A549 (cell line): ENCODE data around the gene TRABD2A. TPM values are rescaled to one million over a fixed set of nuclear protein-coding genes. Genes with fewer than 3 reads are reported as not detected.

Source experiments
- ATAC-seq, 2 experiments: fragments of 200-7000 bp in 1 of 2; fragments of >200 bp in 1 of 2; cut with Nextera tagmentation in 1 of 2; cut with Tn5 transposase in 1 of 2; 3 replicates each; pipeline versions ENCODE4 v1.8.0 to v1.9.1; 2018 to 2020; ENCODE audit warnings: mild to moderate bottlenecking in 1 of 2, moderate library complexity in 1 of 2
- CTCF ChIA-PET: fragments of 300-600 bp; sonication (Branson Sonifier 250); formaldehyde crosslinking; extraction: SDS; loops from one replicate; lab custom pipeline; 2021; ENCODE audit warnings: antibody characterized with exemption, inconsistent platforms; lab: Yijun Ruan, JAX
- POLR2A ChIA-PET: fragments of 350-600 bp; formaldehyde crosslinking; extraction: SDS; loops from one replicate; lab custom pipeline; 2021; ENCODE audit warnings: antibody characterized with exemption, inconsistent platforms; lab: Yijun Ruan, JAX
- DNase-seq, 2 experiments: peaks; one replicate each; pipeline versions ENCODE4 v3.0.0 to v3.0.0-alpha.2; 2011 to 2016; ENCODE audit warnings: low read depth in 1 of 2, low spot score in 1 of 2
- FAIRE-seq: peaks from 2 replicates; lab custom pipeline; 2011; peaks lifted over from hg19 to GRCh38; lab: Jason Lieb, UNC
- H3K27ac ChIP-seq, 2 experiments: fragments of >200 bp; sonication (Bioruptor Twin); formaldehyde crosslinking; 3 replicates each; pipeline ENCODE4 v1.5.1; 2016 to 2017
- H3K4me1 ChIP-seq: fragments of >200 bp; sonication (Bioruptor Twin); formaldehyde crosslinking; 3 replicates; pipeline ENCODE4 v1.6.1; 2016
- H3K4me2 ChIP-seq: fragments of >200 bp; sonication (Bioruptor Twin); formaldehyde crosslinking; 3 replicates; pipeline ENCODE4 v1.6.1; 2016
- H3K4me3 ChIP-seq: fragments of >200 bp; sonication (Bioruptor Twin); formaldehyde crosslinking; 3 replicates; pipeline ENCODE4 v1.5.1; 2016
- H3K9me3 ChIP-seq: fragments of >200 bp; sonication (Bioruptor Twin); formaldehyde crosslinking; 3 replicates; pipeline ENCODE4 v1.6.1; 2016
- CHD2 ChIP-seq: fragments of 150-350 bp; IDR thresholded peaks from 2 replicates; pipeline ENCODE4 v1.6.1; 2014; ENCODE audit warnings: low read length; ENCODE audit not compliant: partially characterized antibody
- EHMT2 ChIP-seq: fragments of 200-600 bp; sonication (generic); IDR thresholded peaks from 2 replicates; pipeline ENCODE4 v1.6.1; 2016; ENCODE audit warnings: antibody characterized with exemption, low read depth, mild to moderate bottlenecking, moderate library complexity
- EP300 ChIP-seq, 2 experiments: fragments of >200 bp; sonication (Bioruptor Twin); formaldehyde crosslinking; IDR thresholded peaks; 2 replicates in 1 of 2; 3 replicates in 1 of 2; pipeline ENCODE4 v1.6.1; 2016 to 2017
- FOXS1 ChIP-seq: fragments of 250-450 bp; sonication (Bioruptor Pico); IDR thresholded peaks from 2 replicates; pipeline ENCODE4 v1.5.0; 2020; ENCODE audit warnings: mild to moderate bottlenecking, moderate library complexity
- HOXB13 ChIP-seq: fragments of 250-450 bp; sonication (Bioruptor Pico); IDR thresholded peaks from 2 replicates; pipeline ENCODE4 v1.5.0; 2020; ENCODE audit warnings: low read depth, mild to moderate bottlenecking, moderate library complexity
- JUN ChIP-seq, 2 experiments: fragments of >200 bp; sonication (Bioruptor Twin); formaldehyde crosslinking; IDR thresholded peaks; 2 replicates in 1 of 2; 3 replicates in 1 of 2; pipeline ENCODE4 v1.6.1; 2016 to 2017
- KDM1A ChIP-seq: fragments of 200-600 bp; sonication (generic); IDR thresholded peaks from 2 replicates; pipeline ENCODE4 v1.6.1; 2016; ENCODE audit warnings: low read depth, mild to moderate bottlenecking
- KDM5A ChIP-seq: fragments of 200-600 bp; sonication (generic); IDR thresholded peaks from 2 replicates; pipeline ENCODE4 v1.6.1; 2016; ENCODE audit warnings: antibody characterized with exemption, mild to moderate bottlenecking
- MAZ ChIP-seq: fragments of 150-350 bp; IDR thresholded peaks from 2 replicates; pipeline ENCODE4 v1.6.1; 2014; ENCODE audit warnings: antibody characterized with exemption, low read depth, low read length, borderline replicate concordance
- NPAS2 ChIP-seq: fragments of 250-450 bp; sonication (Bioruptor Pico); IDR thresholded peaks from 2 replicates; pipeline ENCODE4 v1.8.0; 2022; ENCODE audit warnings: mild to moderate bottlenecking, moderate library complexity, borderline replicate concordance
- RCOR1 ChIP-seq: fragments of 150-350 bp; IDR thresholded peaks from 2 replicates; pipeline ENCODE4 v1.6.1; 2014; ENCODE audit warnings: antibody characterized with exemption, low read length, low read depth
- TFCP2L1 ChIP-seq: fragments of 250-450 bp; sonication (Bioruptor Pico); IDR thresholded peaks from 2 replicates; pipeline ENCODE4 v1.5.0; 2021; ENCODE audit warnings: mild to moderate bottlenecking
- ZSCAN20 ChIP-seq: fragments of 250-450 bp; sonication (Bioruptor Pico); IDR thresholded peaks from 2 replicates; pipeline ENCODE4 v1.8.0; 2022; ENCODE audit warnings: mild to moderate bottlenecking, moderate library complexity
- WGBS: methylation state at CpG from one replicate; pipeline ENCODE4 v1.1.6; 2017; ENCODE audit errors: missing lambda C conversion rate; 5-methylcytosine and 5-hydroxymethylcytosine counted together
- polyA plus RNA-seq, 4 experiments: library from polyadenylated mRNA; depleted of rRNA in 3 of 4; stranded (reverse); fragments of >200 nt; fragmentation: RNase III in 1 of 4; extraction: RNeasy Plus Mini Kit Qiagen cat#74134 plus additional on column Dnase treatment in 1 of 4; gene quantifications; 2 replicates in 3 of 4; 3 replicates in 1 of 4; pipeline ENCODE4 v1.2.3, GENCODE V29; 2011 to 2017
- TF ChIP-seq, protein P1 (sequence below): fragments of 250-450 bp; sonication (Bioruptor Pico); IDR thresholded peaks from 2 replicates; pipeline ENCODE4 v1.5.0; 2021; ENCODE audit warnings: mild to moderate bottlenecking, moderate library complexity, borderline replicate concordance
- TF ChIP-seq, protein P2 (sequence below): fragments of >200 bp; sonication (Bioruptor Twin); formaldehyde crosslinking; IDR thresholded peaks from 3 replicates; pipeline ENCODE4 v1.6.1; 2016
- TF ChIP-seq, protein P3 (sequence below): fragments of 450-650 bp; IDR thresholded peaks from 2 replicates; pipeline ENCODE4 v1.6.1; 2014; ENCODE audit warnings: antibody characterized with exemption
- TF ChIP-seq, protein P4 (sequence below): fragments of >200 bp; sonication (Bioruptor Twin); formaldehyde crosslinking; IDR thresholded peaks from 2 replicates; pipeline ENCODE4 v1.6.1; 2016

The TRABD2A gene
- polyA plus RNA-seq, 2 of the 4 experiments (the other 2 are of a cell fraction) = 6.1 to 7.1 TPM

DNA sequence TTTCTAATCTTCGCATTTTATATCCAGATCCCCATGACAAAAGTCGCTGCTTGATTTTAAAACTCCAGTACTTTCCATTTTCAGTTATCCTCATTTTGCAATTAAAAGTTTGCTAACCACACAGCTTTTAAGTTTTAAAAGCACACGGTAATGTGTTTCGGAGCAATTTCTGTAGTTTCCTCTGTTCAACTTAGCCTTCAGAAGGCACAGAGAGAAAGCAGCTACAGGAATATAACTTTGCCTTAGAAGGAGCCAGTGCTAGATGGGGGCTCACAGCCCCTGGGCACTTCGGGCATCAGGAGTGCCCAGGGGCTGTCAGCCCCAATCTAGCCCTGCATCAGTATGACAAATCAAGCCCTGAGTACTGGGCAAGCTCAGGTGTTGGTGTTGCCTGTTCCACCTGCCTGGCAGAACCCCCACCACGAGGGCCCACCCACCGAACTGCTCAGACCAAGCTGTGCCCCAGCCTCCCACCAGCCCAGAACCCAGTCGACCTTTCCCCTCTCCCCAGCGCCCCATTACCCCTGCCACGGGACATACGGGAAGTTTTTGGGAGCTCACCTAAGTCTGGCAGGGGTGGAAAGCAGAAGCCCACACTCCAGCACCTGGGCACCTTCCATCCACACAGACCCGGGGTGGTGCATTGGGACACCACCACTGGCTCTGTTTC lies 47.3 kb downstream of the TRABD2A start (continued):
- TF ChIP-seq, protein P1, sequence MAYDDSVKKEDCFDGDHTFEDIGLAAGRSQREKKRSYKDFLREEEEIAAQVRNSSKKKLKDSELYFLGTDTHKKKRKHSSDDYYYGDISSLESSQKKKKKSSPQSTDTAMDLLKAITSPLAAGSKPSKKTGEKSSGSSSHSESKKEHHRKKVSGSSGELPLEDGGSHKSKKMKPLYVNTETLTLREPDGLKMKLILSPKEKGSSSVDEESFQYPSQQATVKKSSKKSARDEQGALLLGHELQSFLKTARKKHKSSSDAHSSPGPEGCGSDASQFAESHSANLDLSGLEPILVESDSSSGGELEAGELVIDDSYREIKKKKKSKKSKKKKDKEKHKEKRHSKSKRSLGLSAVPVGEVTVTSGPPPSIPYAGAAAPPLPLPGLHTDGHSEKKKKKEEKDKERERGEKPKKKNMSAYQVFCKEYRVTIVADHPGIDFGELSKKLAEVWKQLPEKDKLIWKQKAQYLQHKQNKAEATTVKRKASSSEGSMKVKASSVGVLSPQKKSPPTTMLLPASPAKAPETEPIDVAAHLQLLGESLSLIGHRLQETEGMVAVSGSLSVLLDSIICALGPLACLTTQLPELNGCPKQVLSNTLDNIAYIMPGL (CRISPR knock-in tag) = no peak
- TF ChIP-seq EP300 (IDR thresholded peaks at IDR 0.05) (no peak), KDM1A (no peak), RCOR1 (no peak)
- TF ChIP-seq, protein P2, sequence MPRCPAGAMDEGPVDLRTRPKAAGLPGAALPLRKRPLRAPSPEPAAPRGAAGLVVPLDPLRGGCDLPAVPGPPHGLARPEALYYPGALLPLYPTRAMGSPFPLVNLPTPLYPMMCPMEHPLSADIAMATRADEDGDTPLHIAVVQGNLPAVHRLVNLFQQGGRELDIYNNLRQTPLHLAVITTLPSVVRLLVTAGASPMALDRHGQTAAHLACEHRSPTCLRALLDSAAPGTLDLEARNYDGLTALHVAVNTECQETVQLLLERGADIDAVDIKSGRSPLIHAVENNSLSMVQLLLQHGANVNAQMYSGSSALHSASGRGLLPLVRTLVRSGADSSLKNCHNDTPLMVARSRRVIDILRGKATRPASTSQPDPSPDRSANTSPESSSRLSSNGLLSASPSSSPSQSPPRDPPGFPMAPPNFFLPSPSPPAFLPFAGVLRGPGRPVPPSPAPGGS = no peak
- TF ChIP-seq, all 56 proteins: peak for 0

DNA sequence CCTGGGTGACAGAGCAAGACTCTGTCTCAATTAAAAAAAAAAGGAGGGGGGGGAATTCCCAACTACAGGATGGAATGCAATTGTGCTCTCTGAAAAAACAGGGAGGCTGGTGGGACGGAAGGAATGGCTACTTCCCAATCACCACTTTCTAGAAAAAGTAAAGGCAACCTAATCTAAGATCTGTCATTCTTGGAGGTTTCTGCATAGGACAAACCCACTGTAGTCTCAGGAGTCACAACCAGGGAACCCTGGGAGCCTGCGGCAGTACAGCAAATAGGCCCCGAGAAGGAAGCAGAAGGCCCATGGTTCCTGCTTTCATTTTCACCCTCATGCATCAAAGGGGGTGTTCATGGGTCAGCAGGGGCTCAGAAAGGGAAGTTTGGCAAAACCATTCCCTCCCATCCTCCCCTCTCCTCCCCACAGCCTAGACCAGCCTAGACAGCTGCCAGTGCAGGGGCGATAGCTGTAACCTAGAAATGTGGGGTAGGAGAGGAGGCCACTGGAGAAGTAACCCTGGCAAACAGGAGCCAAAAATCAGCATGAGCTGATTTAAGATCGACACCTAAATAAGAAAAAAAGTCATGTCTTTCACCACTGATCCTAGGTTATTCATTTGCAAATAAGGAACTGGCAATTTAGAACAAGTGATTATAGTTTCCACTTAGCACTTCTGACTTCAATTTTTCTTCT lies 48.0 kb downstream of the TRABD2A start:
- Histone ChIP-seq H3K4me2 (no peak overlapping the region), H3K4me1 (no peaks in the 10 kb centered on the region), H3K9me3 (peaks cover 15% of the 10 kb centered on the region; the same call in 2 of the 3 replicates), H3K27ac (no peak overlapping the region), H3K4me3 (no peak overlapping the region)
- TF ChIP-seq, protein P1 (CRISPR knock-in tag) = no peak
- TF ChIP-seq EHMT2 (no peak), NPAS2 (CRISPR knock-in tag) (no peak), JUN (IDR thresholded peaks at IDR 0.05) (no peak), MAZ (no peak), FOXS1 (CRISPR knock-in tag) (no peak)
- TF ChIP-seq, protein P3, sequence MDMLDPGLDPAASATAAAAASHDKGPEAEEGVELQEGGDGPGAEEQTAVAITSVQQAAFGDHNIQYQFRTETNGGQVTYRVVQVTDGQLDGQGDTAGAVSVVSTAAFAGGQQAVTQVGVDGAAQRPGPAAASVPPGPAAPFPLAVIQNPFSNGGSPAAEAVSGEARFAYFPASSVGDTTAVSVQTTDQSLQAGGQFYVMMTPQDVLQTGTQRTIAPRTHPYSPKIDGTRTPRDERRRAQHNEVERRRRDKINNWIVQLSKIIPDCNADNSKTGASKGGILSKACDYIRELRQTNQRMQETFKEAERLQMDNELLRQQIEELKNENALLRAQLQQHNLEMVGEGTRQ = no peak
- TF ChIP-seq, protein P4, sequence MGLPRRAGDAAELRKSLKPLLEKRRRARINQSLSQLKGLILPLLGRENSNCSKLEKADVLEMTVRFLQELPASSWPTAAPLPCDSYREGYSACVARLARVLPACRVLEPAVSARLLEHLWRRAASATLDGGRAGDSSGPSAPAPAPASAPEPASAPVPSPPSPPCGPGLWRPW = no peak
- DNase-seq = no peak
- 72% methylated on average over 5 of the region's 5 CpGs for WGBS
- ATAC-seq = no peak
- ChIA-PET POLR2A (no interaction called here), CTCF (interaction anchor here (0.7 to 1.0 kb wide), 3 partner anchors 29 to 182 kb away, joined by 3 read pairs; no protein-coding TSS in a partner anchor)
- no peak for FAIRE-seq

DNA sequence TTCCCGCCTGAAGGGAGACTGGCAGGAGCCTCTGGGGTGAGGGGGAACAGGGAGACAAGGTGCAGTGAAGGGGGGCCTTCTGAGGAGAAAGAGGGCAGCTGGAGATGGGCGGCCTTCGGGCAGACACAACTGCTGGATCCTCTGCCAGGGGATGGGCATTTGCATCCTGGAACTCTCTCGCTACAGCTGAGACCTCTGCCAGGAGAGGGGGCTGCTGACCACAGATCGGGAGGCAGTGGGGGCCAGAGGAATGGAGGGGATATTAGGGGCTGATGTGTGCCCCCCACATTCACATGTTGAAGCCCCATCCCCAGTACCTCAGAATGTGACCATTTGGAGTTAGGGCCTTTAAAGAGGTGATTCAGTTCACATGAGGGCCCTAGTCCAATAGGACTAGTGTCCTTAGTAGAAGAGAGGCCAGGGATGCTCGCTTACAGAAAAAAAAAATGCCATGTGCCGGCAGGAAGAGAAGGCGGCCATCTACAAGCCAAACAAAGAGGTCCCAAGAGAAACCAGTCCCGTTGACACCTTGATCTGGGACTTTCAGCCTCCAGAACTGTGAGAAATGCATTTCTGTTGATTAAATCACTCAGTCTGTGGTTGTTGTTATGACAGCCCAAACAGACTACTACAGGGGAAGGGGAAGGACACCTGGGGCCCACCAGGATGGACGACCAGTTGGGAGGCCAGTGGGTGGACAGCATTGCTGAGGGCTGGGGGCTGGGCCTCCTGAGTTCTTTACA lies 50.0 kb downstream of the TRABD2A start:
- WGBS = 69% methylated on average over 10 of the region's 10 CpGs
- H3K4me2 ChIP-seq = no peak overlapping the region
- CTCF ChIA-PET = interaction anchor here (0.6 to 1.1 kb wide), 2 partner anchors 20 to 48 kb away, joined by 3 read pairs; no protein-coding TSS in a partner anchor
- POLR2A ChIA-PET = no interaction called here
- no peak for DNase-seq
- ATAC-seq = no peak; a peak in 2 of 6 replicates
- no peak for FAIRE-seq
- no peaks in the 10 kb centered on the region for H3K4me1 ChIP-seq
- no peak overlapping the region for H3K27ac ChIP-seq
- H3K9me3 ChIP-seq = peaks cover 6% of the 10 kb centered on the region; the same call in 2 of the 3 replicates
- TF ChIP-seq HOXB13 (CRISPR knock-in tag) (no peak), TFCP2L1 (CRISPR knock-in tag) (no peak), KDM5A (no peak), ZSCAN20 (no peak), CHD2 (no peak)
- H3K4me3 ChIP-seq = no peak overlapping the region
